Stimulated activated CD8-positive, alpha-beta memory T cell treated with anti-CD3 and anti-CD28 coated beads, Interleukin-15, amount 100 ng/mL, for 48 hours (primary cell): ENCODE measurements around the gene PRF1.

Experiments used
- DNase-seq, 2 donors: peaks; one replicate each; pipeline ENCODE4 v3.0.0-alpha.2; 2020; ENCODE audit warnings: low read depth in 2 of 2

Gene PRF1

GRCh38 chr10:70560511-70560941, 42.0 kb downstream of the PRF1 start:
- DNase-seq: no peak

GRCh38 chr10:70559861-70560260, 42.7 kb downstream of the PRF1 start:
- DNase-seq: no peak

GRCh38 chr10:70558871-70559810, 43.4 kb downstream of the PRF1 start:
- DNase-seq: peak; percentile 64 to 65

- no peak for DNase-seq
These were observed 44.2 kb downstream of the PRF1 start for GRCh38 chr10:70558295-70558694.

- DNase-seq: no peak
These were observed 44.7 kb downstream of the PRF1 start for GRCh38 chr10:70557876-70558275.

- DNase-seq: no peak
These were observed 45.3 kb downstream of the PRF1 start for GRCh38 chr10:70557086-70557845.

GRCh38 chr10:70555371-70555770, 47.2 kb downstream of the PRF1 start:
- no peak for DNase-seq

GRCh38 chr10:70552586-70552985, 50.0 kb downstream of the PRF1 start:
- no peak for DNase-seq

GRCh38 chr10:70551971-70552422, 50.5 kb downstream of the PRF1 start:
- no peak for DNase-seq

- no peak for DNase-seq
These were observed 51.1 kb downstream of the PRF1 start for GRCh38 chr10:70551466-70551865.

- DNase-seq: no peak
These were observed 52.1 kb downstream of the PRF1 start for GRCh38 chr10:70550459-70550858.

- peak; percentile 44 to 47 for DNase-seq
These were observed 52.5 kb downstream of the PRF1 start for GRCh38 chr10:70549962-70550458.

GRCh38 chr10:70549351-70549961, 53.1 kb downstream of the PRF1 start:
- DNase-seq: no peak
